A549 treated with AZD2906 at 1 μM for 4 hours (cell line): Measurements from ENCODE around the gene DCST1. TPM values are rescaled to one million over a fixed set of nuclear protein-coding genes. Genes with fewer than 3 reads are reported as not detected.

ENCODE experiments used
- total RNA-seq: library from RNA; stranded (reverse); fragments of 200-300 nt; extraction: Qiagen RNA extraction; gene quantifications from 5 replicates; pipeline ENCODE4 v1.2.3, GENCODE V29; 2022

Gene DCST1, protein sequence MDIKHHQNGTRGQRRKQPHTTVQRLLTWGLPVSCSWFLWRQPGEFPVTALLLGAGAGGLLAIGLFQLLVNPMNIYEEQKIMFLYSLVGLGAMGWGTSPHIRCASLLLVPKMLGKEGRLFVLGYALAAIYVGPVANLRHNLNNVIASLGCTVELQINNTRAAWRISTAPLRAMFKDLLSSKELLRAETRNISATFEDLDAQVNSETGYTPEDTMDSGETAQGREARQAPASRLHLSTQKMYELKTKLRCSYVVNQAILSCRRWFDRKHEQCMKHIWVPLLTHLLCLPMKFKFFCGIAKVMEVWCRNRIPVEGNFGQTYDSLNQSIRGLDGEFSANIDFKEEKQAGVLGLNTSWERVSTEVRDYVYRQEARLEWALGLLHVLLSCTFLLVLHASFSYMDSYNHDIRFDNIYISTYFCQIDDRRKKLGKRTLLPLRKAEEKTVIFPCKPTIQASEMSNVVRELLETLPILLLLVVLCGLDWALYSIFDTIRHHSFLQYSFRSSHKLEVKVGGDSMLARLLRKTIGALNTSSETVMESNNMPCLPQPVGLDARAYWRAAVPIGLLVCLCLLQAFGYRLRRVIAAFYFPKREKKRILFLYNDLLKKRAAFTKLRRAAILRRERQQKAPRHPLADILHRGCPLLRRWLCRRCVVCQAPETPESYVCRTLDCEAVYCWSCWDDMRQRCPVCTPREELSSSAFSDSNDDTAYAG
- 0.05 to 0.07 TPM in 2 of 5 replicates, not detected in the others for total RNA-seq

DNA sequence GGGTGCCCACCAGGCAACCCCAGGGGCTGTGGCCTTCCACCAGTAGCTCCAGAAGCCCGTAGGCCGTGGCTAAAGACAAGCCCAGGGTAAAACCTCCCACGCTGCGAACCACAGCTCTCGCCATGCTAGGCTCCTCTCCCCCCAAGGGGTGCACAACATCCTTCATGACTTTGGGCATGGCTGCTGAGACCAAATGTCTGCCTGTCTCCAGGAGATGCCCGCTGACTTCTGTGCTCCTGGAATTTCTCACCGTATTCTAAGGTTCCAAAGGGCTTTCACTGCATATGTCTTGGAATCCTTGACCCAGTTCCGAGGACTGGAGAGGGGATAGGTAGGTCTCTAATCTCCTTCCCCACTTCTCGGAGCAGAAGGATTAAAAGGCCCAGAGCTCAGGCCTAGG lies at the start of gene DCST1, which contains the start of gene DCST2:
DCST1 (plus strand) TSS at position 301 of the 400 bp plus-strand sequence. CDS start 213 bp downstream, outside the sequence.
DCST2 (minus strand) TSS at position 258 of the 400 bp plus-strand sequence; CDS start at position 178, 80 bp downstream.

DNA sequence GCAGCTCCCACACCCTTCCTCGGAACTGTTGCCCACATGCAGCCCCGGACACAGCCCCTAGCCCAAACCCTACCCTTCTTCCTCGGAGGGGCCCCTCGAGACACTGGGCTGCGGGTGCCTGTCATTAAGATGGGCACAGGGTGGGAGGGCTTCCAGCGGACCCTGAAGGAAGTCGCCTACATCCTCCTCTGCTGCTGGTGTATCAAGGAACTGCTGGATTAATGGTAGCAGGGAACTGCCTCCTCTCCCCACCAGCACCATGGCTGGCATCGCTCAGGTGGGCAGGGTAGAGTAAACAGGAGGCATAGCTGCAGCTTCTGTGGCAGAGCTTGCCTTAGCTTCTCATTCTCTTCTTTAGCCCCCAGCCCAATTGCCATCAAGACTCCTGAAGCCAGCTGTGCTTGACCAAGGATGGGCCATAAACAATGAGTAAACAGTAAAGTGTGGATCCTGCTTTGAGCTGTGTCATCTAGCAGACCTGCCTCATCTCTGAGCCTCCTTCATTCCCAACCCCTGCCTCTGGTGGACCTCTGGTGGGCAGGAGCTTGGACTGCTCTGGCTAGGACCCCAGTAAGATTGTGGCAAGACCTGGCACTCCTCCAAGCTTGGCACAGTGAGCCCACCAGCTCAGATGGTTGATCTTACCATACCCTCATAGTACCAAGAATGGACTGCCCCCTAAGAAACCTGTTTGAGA lies 39.9 kb upstream of the DCST1 start, which contains the start of gene LENEP:
LENEP (plus strand) TSS at position 15 of the 697 bp plus-strand sequence; CDS start at position 37, 22 bp downstream.

DNA sequence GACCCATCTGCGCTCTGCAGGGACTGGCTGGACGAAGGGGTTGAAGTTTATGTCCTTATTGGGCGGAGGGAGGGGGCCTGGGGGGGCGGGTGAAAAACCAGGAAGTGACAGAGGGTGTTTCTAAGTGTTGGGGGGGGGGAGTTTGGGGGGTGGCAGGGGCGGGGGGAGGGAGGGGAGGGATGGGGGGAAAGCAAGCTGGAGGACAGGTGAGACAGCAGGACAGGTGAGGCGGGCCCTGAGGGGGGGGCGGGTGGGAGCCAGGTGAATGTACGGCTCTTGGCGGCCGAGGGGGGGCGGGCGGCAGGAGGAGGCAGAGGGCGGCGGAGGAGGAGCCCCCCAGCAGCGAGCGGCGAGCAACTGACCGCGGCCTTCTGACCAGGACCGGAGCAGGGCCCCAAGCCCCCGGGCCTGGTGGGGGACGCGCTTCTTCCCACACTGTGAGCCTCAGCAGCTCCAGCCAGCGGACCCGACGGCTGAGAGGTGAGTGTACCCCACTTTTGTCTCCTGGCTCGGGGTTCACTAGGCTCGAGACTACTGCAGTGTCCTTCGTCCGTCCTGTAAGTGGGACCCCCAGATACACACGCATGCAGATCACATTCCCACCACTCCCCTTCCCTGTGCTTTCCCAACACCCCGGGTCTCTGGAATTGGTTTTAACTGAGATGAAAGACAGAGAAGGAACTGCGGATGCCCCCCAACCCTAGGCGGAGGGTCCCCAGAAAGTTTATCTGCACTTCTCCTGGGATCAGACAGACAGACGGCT lies 31.0 kb upstream of the DCST1 start, which contains the start of gene ZBTB7B:
ZBTB7B (plus strand) TSS at position 339 of the 763 bp plus-strand sequence. CDS start 11,859 bp downstream, outside the sequence.

DNA sequence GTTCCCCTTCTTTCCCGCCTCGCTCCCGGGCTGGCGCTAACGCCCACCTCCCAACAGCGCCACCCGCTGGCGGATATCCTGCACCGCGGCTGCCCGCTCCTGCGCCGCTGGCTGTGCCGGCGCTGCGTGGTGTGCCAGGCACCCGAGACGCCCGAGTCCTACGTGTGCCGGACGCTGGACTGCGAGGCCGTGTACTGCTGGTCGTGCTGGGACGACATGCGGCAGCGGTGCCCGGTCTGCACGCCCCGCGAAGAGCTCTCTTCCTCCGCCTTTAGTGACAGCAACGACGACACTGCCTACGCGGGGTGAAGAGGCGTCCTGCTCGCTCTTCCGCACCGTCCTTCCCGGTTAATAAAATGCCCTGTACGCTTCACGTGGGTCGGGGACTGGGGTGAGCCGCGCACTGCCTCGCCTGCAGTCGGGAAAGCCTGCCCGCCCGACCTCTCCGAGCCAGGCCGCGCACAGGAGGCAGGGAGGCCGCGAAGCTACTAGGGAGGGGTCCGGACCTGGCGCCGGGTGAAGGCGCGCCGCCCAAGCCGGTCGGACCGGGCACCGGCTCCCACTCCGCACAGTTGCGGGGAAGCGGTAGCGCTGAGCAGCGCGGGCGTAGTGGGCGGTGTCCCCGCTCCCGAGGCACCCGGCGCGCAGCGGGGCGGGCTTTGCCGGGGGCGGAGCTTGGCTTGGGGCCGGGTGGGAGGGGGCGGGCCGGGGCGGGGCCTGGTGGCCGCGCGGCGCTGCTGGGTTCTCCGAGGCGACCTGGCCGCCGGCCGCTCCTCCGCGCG lies 17.1 kb downstream of the DCST1 start, which contains the start of gene ADAM15:
ADAM15 (plus strand) TSS at position 757 of the 782 bp plus-strand sequence. CDS start 71 bp downstream, outside the sequence.

DNA sequence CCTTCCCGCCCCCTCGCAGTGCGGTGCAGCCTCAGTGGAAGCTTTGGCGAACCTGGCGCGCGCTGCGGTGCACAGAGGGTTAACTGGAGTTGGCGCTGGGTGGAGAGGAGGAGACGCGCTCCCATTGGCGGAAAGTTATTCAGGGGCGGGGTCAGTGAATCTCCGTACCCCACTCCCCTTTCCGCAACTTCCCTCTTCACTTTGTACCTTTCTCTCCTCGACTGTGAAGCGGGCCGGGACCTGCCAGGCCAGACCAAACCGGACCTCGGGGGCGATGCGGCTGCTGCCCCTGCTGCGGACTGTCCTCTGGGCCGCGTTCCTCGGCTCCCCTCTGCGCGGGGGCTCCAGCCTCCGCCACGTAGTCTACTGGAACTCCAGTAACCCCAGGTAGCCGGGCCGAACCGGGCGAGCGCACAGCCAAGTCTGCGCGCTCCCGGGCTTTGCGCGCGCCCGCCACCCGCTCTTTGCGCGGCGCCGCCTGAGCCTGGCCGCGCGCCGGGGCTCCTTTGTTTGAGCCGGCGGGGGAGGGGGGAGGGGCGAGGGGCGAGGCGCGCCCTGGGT lies 30.0 kb downstream of the DCST1 start, which contains the start of gene EFNA4:
EFNA4 (plus strand) TSS at position 191 of the 561 bp plus-strand sequence; CDS start at position 275, 84 bp downstream.

DNA sequence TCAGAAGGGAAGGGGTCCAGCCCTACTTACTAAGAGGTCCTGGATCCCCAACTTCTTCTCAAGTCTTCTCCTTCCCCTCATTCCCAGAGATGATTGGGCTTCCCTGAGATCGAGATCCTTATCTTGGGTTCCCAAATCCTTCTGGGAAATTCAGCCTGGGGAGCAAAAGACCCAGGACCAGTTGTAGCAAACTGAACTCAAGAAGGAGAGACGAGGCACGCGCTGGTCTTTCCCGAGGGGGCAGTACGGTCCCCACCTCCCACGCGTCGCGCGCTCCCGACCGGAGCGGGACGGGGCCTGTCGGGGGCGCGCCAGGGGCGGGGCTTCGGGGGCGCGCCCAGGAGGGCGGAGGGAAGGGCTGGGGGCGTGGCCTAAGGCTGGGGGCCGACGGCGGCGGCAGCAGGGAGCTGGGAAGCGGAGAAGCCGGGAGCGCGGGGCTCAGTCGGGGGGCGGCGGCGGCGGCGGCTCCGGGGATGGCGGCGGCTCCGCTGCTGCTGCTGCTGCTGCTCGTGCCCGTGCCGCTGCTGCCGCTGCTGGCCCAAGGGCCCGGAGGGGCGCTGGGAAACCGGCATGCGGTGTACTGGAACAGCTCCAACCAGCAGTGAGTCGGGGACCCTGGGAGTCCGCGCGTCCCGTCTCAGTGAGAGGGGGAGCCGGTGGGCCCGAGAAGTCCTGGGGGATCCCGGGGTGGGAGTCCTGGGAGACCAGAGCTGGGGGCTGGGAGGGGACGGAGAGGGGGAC lies 45.0 kb downstream of the DCST1 start, which contains the start of gene EFNA3:
EFNA3 (plus strand) TSS at position 369 of the 741 bp plus-strand sequence; CDS start at position 474, 105 bp downstream.

Other genes starting within 250 kb of the DCST1 start
- gene KCNN3, start 163.5 kb upstream of the DCST1 start, total RNA-seq: 0.03 to 0.06 TPM (median 0.05 TPM) in 5 replicates
- gene PMVK, start 97.1 kb upstream of the DCST1 start, total RNA-seq: 39.6 to 50.3 TPM (median 45.3 TPM) in 5 replicates
- gene PBXIP1, start 77.7 kb upstream of the DCST1 start, total RNA-seq: 13.5 to 15.9 TPM (median 14.6 TPM) in 5 replicates
- 21.6 to 23.1 TPM (median 21.9 TPM) in 5 replicates for gene PYGO2, start 72.0 kb upstream of the DCST1 start, total RNA-seq
- gene SHC1, start 63.1 kb upstream of the DCST1 start, total RNA-seq: 219 to 266 TPM (median 254 TPM) in 5 replicates
- 307 to 357 TPM (median 343 TPM) in 5 replicates for gene CKS1B, start 59.1 kb upstream of the DCST1 start, total RNA-seq
- gene FLAD1, start 50.5 kb upstream of the DCST1 start, total RNA-seq: 38.0 to 45.6 TPM (median 44.1 TPM) in 5 replicates
- gene LENEP, start 40.2 kb upstream of the DCST1 start, total RNA-seq: not detected in 5 replicates
- 41.1 to 55.1 TPM (median 52.6 TPM) in 5 replicates for gene ZBTB7B, start 31.0 kb upstream of the DCST1 start, total RNA-seq
- 0.37 to 1.2 TPM (median 0.71 TPM) in 5 replicates for gene DCST2, start within 50 bp of the DCST1 start, total RNA-seq
- 76.8 to 119 TPM (median 109 TPM) in 5 replicates for gene ADAM15, start 17.5 kb downstream of the DCST1 start, total RNA-seq
- gene EFNA4, start 29.9 kb downstream of the DCST1 start, total RNA-seq: 15.5 to 17.4 TPM (median 16.3 TPM) in 5 replicates
- 12.3 to 14.8 TPM (median 14.2 TPM) in 5 replicates for gene EFNA3, start 45.0 kb downstream of the DCST1 start, total RNA-seq
- gene EFNA1, start 94.1 kb downstream of the DCST1 start, total RNA-seq: 21.7 to 30.6 TPM (median 26.3 TPM) in 5 replicates
- 31.8 to 37.5 TPM (median 32.9 TPM) in 5 replicates for gene SLC50A1, start 102.0 kb downstream of the DCST1 start, total RNA-seq
- gene DPM3, start 106.7 kb downstream of the DCST1 start, total RNA-seq: 74.0 to 113 TPM (median 104 TPM) in 5 replicates
- 212 to 265 TPM (median 253 TPM) in 5 replicates for gene KRTCAP2, start 139.5 kb downstream of the DCST1 start, total RNA-seq
- gene TRIM46, start 140.0 kb downstream of the DCST1 start, total RNA-seq: 2.0 to 3.1 TPM (median 2.9 TPM) in 5 replicates
- 6.3 to 9.1 TPM (median 8.6 TPM) in 5 replicates for gene THBS3, start 174.1 kb downstream of the DCST1 start, total RNA-seq
- 67.5 to 77.3 TPM (median 75.2 TPM) in 5 replicates for gene MTX1, start 174.9 kb downstream of the DCST1 start, total RNA-seq
- gene ENTREP3, start 221.7 kb downstream of the DCST1 start, total RNA-seq: 26.2 to 38.1 TPM (median 32.7 TPM) in 5 replicates
- 96.0 to 128 TPM (median 117 TPM) in 5 replicates for gene SCAMP3, start 228.5 kb downstream of the DCST1 start, total RNA-seq
- 19.6 to 28.0 TPM (median 23.6 TPM) in 5 replicates for gene CLK2, start 239.7 kb downstream of the DCST1 start, total RNA-seq
- 3.1 to 5.8 TPM (median 4.5 TPM) in 5 replicates for gene HCN3, start 243.6 kb downstream of the DCST1 start, total RNA-seq